ENCODE results near the gene TBX5.

Gene TBX5

GRCh38 chr12:114404926-114405518 lies 922 bp downstream of the TBX5 start:
- DNase-seq: no peak

GRCh38 chr12:114404083-114404925 lies 1.6 kb downstream of the TBX5 start:
- DNase-seq: no peak

GRCh38 chr12:114403690-114404066 lies 2.3 kb downstream of the TBX5 start:
- DNase-seq: no peak

GRCh38 chr12:114403011-114403689 lies 2.8 kb downstream of the TBX5 start:
- no peak for DNase-seq

GRCh38 chr12:114402084-114402717 lies 3.7 kb downstream of the TBX5 start:
- DNase-seq: no peak

GRCh38 chr12:114401328-114402083 lies 4.4 kb downstream of the TBX5 start:
- no peak for DNase-seq

- no peak for DNase-seq
These were observed 5.0 kb downstream of the TBX5 start for GRCh38 chr12:114400925-114401324.

GRCh38 chr12:114400361-114400811 lies 5.6 kb downstream of the TBX5 start:
- DNase-seq: no peak

- no peak for DNase-seq
These were observed 6.2 kb downstream of the TBX5 start for GRCh38 chr12:114399664-114400211.

- no peak for DNase-seq
These were observed 7.7 kb downstream of the TBX5 start for GRCh38 chr12:114397978-114398881.

GRCh38 chr12:114396869-114397719 lies 8.8 kb downstream of the TBX5 start:
- no peak for DNase-seq

GRCh38 chr12:114396153-114396868 lies 9.6 kb downstream of the TBX5 start:
- no peak for DNase-seq

GRCh38 chr12:114395755-114396152 lies 10.2 kb downstream of the TBX5 start:
- no peak for DNase-seq

GRCh38 chr12:114395233-114395632 lies 10.7 kb downstream of the TBX5 start:
- DNase-seq: no peak

GRCh38 chr12:114393569-114393968 lies 12.4 kb downstream of the TBX5 start:
- no peak for DNase-seq

- no peak for DNase-seq
These were observed 13.0 kb downstream of the TBX5 start for GRCh38 chr12:114392909-114393308.

- no peak for DNase-seq
These were observed 14.9 kb downstream of the TBX5 start for GRCh38 chr12:114391088-114391487.

- no peak for DNase-seq
These were observed 21.2 kb downstream of the TBX5 start for GRCh38 chr12:114384739-114385138.

- no peak for DNase-seq
These were observed 24.8 kb downstream of the TBX5 start for GRCh38 chr12:114381177-114381576.

GRCh38 chr12:114371733-114372132 lies 34.2 kb downstream of the TBX5 start:
- no peak for DNase-seq
